Skeletal muscle satellite cell (primary cell): Measurements from ENCODE around the gene MED16.
"Not testable (repeated sequence)": the region's sequence is repeated elsewhere in the genome, so short reads cannot be mapped to it uniquely, and the experiment has no call there.

Experiments
- H3K27me3 ChIP-seq: 2 replicates; pipeline ENCODE4 v1.7.0; 2013; ENCODE audit warnings: low read length; ENCODE audit not compliant: control insufficient read depth, insufficient read depth
- H3K36me3 ChIP-seq: 2 replicates; pipeline ENCODE4 v1.7.0; 2013; ENCODE audit warnings: mild to moderate bottlenecking, control low read depth, low read length; ENCODE audit not compliant: insufficient read depth
- H3K4me1 ChIP-seq: 2 replicates; pipeline ENCODE4 v1.7.0; 2013; ENCODE audit warnings: low read length; ENCODE audit not compliant: control insufficient read depth, insufficient read depth
- H3K4me2 ChIP-seq: 2 replicates; pipeline ENCODE4 v1.7.0; 2013; ENCODE audit warnings: mild to moderate bottlenecking, low read length
- H3K4me3 ChIP-seq: 2 replicates; pipeline ENCODE4 v1.7.0; 2013; ENCODE audit warnings: low read length
- H3K9ac ChIP-seq: 2 replicates; pipeline ENCODE4 v1.7.0; 2013; ENCODE audit warnings: mild to moderate bottlenecking, low read depth, low read length, moderate library complexity
- H3K9me3 ChIP-seq: replicated peaks from 2 replicates; pipeline ENCODE4 v1.7.0; 2013; ENCODE audit warnings: mild to moderate bottlenecking, control low read depth, low read length

The MED16 gene

DNA sequence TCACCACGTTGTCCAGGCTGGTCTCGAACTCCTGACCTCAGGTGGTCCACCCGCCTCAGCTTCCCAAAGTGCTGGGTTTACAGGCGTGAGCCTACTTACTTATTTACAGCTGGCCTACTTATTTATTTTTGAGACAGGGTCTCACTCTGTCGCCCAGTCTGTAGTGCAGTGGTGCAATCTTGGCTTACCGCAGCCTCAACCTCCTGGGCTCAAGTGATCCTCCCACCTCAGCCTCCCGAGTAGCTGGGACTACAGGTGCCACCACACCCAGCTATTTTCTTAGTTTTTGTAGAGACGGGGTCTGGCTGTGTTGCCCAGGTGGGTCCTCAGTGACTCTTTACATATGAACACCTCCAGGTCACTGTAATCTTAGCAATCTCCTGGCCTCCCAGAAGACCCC, 43.8 kb downstream of the MED16 start:
- not testable (repeated sequence) for H3K9me3 ChIP-seq, H3K4me3 ChIP-seq, H3K9ac ChIP-seq, H3K4me2 ChIP-seq, H3K36me3 ChIP-seq, H3K4me1 ChIP-seq
- H3K27me3 ChIP-seq = peaks cover 44% of the 10 kb centered on the region

DNA sequence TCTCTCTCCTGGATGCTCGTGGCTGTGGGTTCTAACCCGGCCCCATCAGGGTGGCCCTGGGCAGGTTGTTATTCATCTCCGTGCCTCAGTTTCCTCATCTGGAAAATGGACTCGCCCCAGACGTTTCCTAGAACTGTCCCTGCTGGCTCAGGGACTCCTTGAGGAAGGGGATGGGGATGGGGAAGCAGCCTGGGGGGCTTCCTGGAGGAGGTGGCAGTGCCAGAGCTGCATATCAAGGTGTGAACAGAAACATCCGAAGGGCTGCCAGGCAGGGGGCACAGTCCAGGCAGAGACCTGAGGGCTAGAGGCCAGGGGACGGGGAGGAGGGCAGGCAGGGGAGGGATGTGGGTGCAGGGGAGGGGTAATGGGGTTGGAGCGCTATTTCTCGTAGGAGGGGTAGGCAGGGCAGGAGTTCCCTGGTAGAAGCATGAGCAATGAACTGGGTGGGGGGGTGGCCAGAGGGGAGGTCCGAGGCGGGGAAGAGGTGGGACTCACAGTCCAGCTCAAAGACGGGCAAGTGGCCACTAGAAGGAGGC, 44.5 kb downstream of the MED16 start:
- Histone ChIP-seq H3K4me1 (peaks cover 13% of the 10 kb centered on the region), H3K9ac (no peak overlapping the region), H3K9me3 (no peaks in the 10 kb centered on the region), H3K27me3 (peaks cover 50% of the 10 kb centered on the region), H3K4me3 (no peak overlapping the region), H3K4me2 (no peak overlapping the region), H3K36me3 (no peaks in the 10 kb centered on the region)

DNA sequence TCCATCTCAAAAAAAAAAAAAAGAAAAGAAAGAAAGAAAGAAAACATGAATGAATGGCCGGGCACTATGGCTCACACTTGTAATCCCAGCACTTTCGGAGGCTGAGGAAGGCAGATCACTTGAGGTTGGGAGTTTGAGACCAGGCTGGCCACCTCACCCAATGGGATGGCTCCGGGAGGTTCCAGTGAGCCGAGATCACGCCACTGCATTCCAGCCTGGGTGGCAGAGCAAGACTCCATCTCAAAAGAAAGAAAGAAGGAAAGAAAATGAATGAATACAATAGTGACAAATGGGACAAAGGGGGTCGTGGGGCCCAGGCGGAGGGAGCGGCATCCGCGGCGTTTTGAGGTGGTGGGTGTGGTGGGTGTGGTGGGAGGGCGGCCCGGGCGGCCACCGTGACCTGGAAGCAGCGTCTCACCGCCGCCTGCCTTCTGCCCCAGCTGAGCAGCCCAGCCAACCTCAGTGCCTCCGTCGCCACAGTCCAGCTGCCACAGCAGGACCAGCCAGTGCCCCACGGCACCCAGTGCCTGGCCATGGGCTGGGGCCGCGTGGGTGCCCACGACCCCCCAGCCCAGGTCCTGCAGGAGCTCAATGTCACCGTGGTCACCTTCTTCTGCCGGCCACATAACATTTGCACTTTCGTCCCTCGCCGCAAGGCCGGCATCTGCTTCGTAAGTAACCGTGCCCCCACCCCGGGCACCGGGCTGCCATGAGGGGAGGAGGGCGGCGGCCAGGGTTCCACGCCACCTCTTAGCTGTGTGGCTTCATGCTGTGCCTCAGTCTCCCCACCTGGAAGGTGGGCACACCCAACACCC, 47.1 kb downstream of the MED16 start:
- no peak overlapping the region for H3K4me3 ChIP-seq
- H3K36me3 ChIP-seq = no peaks in the 10 kb centered on the region
- H3K27me3 ChIP-seq = peaks cover 53% of the 10 kb centered on the region
- peaks cover 15% of the 10 kb centered on the region for H3K4me1 ChIP-seq
- H3K4me2 ChIP-seq = peak overlapping the region; percentile 21
- no peak overlapping the region for H3K9ac ChIP-seq
- H3K9me3 ChIP-seq = no peaks in the 10 kb centered on the region

DNA sequence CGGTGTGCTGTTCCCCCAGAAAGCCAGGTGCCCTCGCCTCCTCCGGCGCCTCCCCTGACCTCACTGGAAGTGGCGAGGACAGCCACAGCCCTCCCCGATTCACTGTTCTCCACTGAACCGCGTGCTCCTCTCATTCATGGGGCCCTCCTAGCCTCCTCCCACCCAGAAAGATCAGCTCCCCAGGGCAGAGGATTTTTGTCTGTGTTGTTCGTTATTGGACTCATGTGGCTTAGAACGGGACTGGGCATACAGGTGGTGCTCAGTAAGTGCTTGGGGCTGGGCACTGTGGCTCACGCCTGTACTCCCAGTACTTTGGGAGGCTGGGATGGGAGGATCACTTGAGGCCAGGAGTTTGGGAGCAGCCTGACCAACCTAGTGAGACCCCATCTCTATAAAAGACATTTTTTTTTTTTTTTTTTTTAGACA, 48.4 kb downstream of the MED16 start:
- Histone ChIP-seq H3K9me3 (no peaks in the 10 kb centered on the region), H3K27me3 (peaks cover 55% of the 10 kb centered on the region), H3K4me3 (no peak overlapping the region), H3K9ac (no peak overlapping the region), H3K4me1 (peaks cover 8% of the 10 kb centered on the region), H3K36me3 (no peaks in the 10 kb centered on the region), H3K4me2 (no peak overlapping the region)

DNA sequence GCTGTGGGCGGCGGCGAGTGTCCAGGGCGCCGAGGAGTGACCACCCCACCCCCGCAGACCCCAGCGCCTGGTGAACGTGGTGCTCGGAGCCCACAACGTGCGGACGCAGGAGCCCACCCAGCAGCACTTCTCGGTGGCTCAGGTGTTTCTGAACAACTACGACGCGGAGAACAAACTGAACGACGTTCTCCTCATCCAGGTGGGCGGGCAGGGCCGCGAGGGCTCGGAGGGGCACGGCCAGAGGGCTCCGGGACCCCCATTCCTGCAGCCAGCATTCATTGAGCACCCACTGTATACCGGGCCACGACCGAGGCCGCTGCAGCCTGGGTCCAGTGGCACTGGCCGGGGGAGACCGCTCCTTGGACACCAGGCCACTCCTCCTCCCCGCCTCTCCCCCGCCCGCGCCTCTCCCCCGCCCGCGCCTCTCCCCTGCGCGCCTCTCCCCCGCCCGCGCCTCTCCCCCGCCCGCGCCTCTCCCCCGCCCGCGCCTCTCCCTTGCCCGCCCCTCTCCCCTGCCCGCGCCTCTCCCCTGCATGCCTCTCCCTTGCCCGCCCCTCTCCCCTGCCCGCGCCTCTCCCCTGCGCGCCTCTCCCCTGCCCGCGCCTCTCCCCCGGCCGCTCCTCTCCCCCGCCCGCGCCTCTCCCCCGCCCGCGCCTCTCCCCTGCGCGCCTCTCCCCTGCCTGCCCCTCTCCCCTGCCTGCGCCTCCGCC, 49.0 kb downstream of the MED16 start:
- no peak overlapping the region for H3K4me3 ChIP-seq
- peak overlapping the region; percentile 25 for H3K4me2 ChIP-seq
- peaks cover 56% of the 10 kb centered on the region for H3K27me3 ChIP-seq
- H3K9ac ChIP-seq = no peak overlapping the region
- no peaks in the 10 kb centered on the region for H3K9me3 ChIP-seq
- H3K4me1 ChIP-seq = peaks cover 8% of the 10 kb centered on the region
- H3K36me3 ChIP-seq = no peaks in the 10 kb centered on the region

DNA sequence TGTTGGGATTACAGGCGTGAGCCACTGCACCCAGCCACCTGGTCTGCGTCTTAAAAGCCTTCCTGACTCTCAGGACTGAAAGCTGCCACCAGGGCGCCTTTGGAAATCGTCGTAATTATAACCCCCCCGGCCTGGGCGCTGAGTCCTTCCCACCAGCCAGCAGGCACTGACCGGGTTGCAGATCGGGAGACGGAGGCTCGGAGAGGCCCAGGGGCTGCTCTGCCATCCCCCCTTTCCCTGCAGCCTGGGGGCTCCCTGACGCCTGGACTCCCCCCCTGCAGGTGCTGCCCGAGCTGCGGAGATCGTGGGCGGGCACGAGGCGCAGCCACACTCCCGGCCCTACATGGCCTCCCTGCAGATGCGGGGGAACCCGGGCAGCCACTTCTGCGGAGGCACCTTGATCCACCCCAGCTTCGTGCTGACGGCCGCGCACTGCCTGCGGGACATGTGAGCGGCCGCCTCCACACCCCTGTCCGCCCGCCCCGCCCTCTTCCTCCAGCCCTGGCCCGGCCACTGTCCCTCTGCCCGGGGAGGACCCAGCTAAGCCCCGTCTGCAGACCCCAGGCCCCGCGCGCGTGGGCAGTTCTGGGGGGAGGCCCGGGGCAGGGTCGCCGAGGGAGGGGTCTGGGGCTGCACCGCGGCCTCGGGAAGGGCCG, 49.7 kb downstream of the MED16 start:
- H3K36me3 ChIP-seq = no peaks in the 10 kb centered on the region
- no peak overlapping the region for H3K9ac ChIP-seq
- H3K4me2 ChIP-seq = peak overlapping the region; percentile 25
- H3K27me3 ChIP-seq = peaks cover 54% of the 10 kb centered on the region
- no peaks in the 10 kb centered on the region for H3K9me3 ChIP-seq
- no peak overlapping the region for H3K4me3 ChIP-seq
- peaks cover 8% of the 10 kb centered on the region for H3K4me1 ChIP-seq

DNA sequence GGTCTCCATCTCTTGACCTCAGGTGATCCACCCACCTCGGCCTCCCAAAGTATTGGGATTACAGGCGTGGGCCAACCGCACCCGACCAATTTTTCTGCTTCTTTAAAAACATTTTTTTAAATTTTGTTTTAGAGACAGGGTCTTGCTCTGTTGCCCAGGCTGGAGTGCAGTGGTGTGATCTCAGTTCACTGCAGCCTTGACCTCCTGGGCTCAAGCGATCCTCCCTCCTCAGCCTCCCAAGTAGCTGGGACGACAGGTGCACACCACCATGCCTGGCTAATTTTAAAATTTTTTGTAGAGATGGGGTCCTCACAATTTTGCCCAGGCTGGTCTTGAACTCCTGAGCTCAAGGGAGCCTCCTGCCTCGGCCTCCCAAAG, 50.2 kb downstream of the MED16 start:
- H3K4me2 ChIP-seq, H3K9ac ChIP-seq, H3K36me3 ChIP-seq, H3K9me3 ChIP-seq, H3K4me3 ChIP-seq, H3K4me1 ChIP-seq: not testable (repeated sequence)
- H3K27me3 ChIP-seq = peaks cover 49% of the 10 kb centered on the region

DNA sequence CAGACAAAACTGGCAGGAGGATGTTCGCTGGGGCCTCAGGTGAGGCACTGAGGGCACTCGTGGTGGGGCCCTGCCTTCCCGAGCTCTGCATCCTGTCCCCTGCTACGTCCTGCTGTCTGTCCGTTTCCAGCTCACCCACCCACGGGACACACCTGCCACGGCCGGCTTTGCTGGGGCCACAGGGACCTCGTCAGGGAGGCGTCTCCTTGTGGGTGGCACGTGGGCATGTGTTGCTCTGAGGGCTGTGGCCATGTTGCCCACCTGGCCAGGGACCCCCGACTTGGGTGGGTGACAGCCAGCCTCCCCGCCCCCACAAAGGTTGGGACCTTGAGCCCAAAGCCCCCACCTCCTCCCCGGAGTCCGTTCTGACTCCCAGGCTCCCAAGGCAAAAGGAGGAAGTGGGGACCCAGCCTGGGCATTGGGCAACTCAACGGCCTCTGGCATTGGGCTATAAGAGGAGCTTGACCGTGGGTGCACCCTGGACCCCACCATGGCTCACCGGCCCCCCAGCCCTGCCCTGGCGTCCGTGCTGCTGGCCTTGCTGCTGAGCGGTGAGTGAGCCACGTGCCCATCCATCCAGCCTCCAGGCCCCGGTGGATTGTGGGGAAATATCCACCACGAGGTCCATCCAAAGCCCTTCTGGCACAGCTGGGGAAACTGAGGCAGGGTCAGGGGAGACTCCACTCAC, 52.3 kb downstream of the MED16 start, which contains the start of gene PRTN3:
TSS of gene PRTN3 (plus strand) at position 481 of the 688 bp plus-strand sequence. CDS start at position 491, 10 bp downstream.
- Histone ChIP-seq H3K36me3 (no peaks in the 10 kb centered on the region), H3K4me3 (no peak within 1 kb of the TSS), H3K27me3 (peaks cover 41% of the 10 kb centered on the region), H3K9ac (no peak within 1 kb of the TSS), H3K4me2 (no peak within 1 kb of the TSS), H3K4me1 (peaks cover 8% of the 10 kb centered on the region), H3K9me3 (no peaks in the 10 kb centered on the region)

DNA sequence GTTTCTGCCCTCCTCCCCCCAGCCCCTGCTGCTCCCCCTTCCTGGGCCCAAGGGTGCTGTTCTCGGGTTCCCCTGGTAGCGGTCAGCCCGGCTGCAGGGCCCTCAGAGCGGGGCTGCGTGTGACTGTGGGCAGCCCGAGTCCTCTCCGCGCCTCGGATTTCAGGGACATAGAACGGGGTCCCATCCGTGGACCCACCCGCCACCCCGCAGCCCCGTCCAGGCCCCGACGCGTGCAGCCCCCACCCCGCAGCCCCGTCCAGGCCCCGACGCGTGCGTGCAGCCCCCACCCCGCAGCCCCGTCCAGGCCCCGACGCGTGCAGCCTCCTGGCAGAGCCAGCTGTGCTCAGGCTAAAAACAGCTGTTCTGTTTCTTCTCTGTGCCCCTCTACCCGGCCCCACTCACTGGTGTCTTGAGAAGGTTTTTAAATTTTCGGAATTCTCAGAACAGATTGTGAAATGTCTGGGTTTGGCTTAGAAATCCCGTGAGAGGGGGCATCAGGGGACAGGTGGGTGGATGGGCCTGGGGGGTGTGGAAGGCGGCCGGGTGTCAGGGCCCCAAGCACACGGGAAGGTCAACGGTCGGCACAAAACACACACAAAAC, 57.7 kb downstream of the MED16 start:
- peaks cover 33% of the 10 kb centered on the region for H3K27me3 ChIP-seq

DNA sequence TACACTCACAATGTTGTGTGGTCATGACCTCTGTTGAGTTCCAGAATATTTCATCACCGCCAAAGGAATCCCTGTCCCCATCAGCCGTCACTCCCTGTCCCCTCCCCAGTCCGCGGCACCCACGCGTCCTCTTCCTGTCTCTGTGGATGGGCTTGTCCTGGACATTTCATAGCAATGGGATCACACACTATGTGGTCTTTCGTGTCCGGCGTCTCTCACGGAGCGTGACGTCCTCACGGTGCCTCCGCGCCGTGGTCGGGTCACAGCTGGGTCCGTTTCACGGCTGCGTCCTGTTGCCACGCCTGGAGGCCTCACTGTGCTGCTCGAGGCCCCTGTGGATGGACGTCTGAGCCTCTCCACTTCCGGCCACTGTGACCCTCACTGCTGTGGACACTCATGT, 58.8 kb downstream of the MED16 start:
- no peaks in the 10 kb centered on the region for H3K9me3 ChIP-seq

More for the DNA sequence above, 57.7 kb downstream of the MED16 start:
- no peak overlapping the region for H3K9ac ChIP-seq
- H3K4me1 ChIP-seq = no peaks in the 10 kb centered on the region
- no peak overlapping the region for H3K4me2 ChIP-seq
- H3K9me3 ChIP-seq = no peaks in the 10 kb centered on the region
- H3K4me3 ChIP-seq = no peak overlapping the region
- H3K36me3 ChIP-seq = no peaks in the 10 kb centered on the region

More for the DNA sequence above, 58.8 kb downstream of the MED16 start:
- H3K4me3 ChIP-seq = no peak overlapping the region
- peaks cover 34% of the 10 kb centered on the region for H3K27me3 ChIP-seq
- H3K36me3 ChIP-seq = no peaks in the 10 kb centered on the region
- no peak overlapping the region for H3K4me2 ChIP-seq
- H3K9ac ChIP-seq = no peak overlapping the region
- no peaks in the 10 kb centered on the region for H3K4me1 ChIP-seq
